K562 (cell line): Measurements from ENCODE around the gene UNC119B. TPM values are rescaled to one million over a fixed set of nuclear protein-coding genes. Genes with fewer than 3 reads are reported as not detected.

Experiments used
- BRD9 ChIP-seq: fragments of 450-650 bp; IDR thresholded peaks from 2 replicates; pipeline ENCODE4 v1.6.1; 2018; ENCODE audit warnings: low read depth; ENCODE audit not compliant: partially characterized antibody
- BRF1 ChIP-seq: IDR thresholded peaks from 3 replicates; pipeline ENCODE4 v1.6.1; 2011; ENCODE audit warnings: borderline replicate concordance, mild to moderate bottlenecking; ENCODE audit not compliant: insufficient read length; ENCODE audit errors: extremely low read depth
- DPF2 ChIP-seq: fragments of 450-650 bp; IDR thresholded peaks from 2 replicates; pipeline ENCODE4 v1.6.1; 2016
- GTF2A2 ChIP-seq: IDR thresholded peaks from 2 replicates; pipeline ENCODE4 v1.6.1; 2016; ENCODE audit warnings: mild to moderate bottlenecking, missing genetic modification characterization, missing compliant biosample characterization
- KAT7 ChIP-seq: sonication (generic); formaldehyde crosslinking; IDR thresholded peaks from 2 replicates; pipeline ENCODE4 v1.8.0; 2022; ENCODE audit warnings: missing genetic modification reagents, mild to moderate bottlenecking, borderline replicate concordance
- KDM1A ChIP-seq, 2 experiments: fragments of 450-650 bp; IDR thresholded peaks; 2 replicates each; pipeline ENCODE4 v1.6.1; 2016; ENCODE audit warnings: mild to moderate bottlenecking in 2 of 2
- MCM7 ChIP-seq, 2 experiments: fragments of 450-650 bp; IDR thresholded peaks; 2 replicates each; pipeline ENCODE4 v1.6.1; 2016 to 2018
- PRMT5 ChIP-seq: sonication (generic); formaldehyde crosslinking; IDR thresholded peaks from 2 replicates; pipeline ENCODE4 v1.5.0; 2020; ENCODE audit warnings: missing genetic modification reagents
- PTTG1 ChIP-seq: fragments of 450-650 bp; IDR thresholded peaks from 2 replicates; pipeline ENCODE4 v1.6.1; 2016; ENCODE audit warnings: low read depth, mild to moderate bottlenecking, missing genetic modification characterization, missing compliant biosample characterization
- TRIM24 ChIP-seq, 2 experiments: fragments of 450-650 bp; IDR thresholded peaks; 2 replicates each; pipeline ENCODE4 v1.6.1; 2016
- ZNF175 ChIP-seq: fragments of 200-800 bp; sonication (Bioruptor generic); IDR thresholded peaks from 2 replicates; pipeline ENCODE4 v1.6.1; 2016; ENCODE audit warnings: low read depth, mild to moderate bottlenecking, missing genetic modification characterization, missing compliant biosample characterization
- polyA plus RNA-seq, 8 experiments: library from polyadenylated mRNA; depleted of rRNA in 4 of 8; stranded (reverse) in 5 of 8; unstranded in 3 of 8; fragments of >200 nt; fragmentation: Nextera tagmentation in 2 of 8; fragmentation: Illumina TruSeq in 1 of 8; extraction: Ambion mirVana in 2 of 8; extraction: Trizol in 1 of 8; gene quantifications; 2 replicates each; pipeline versions ENCODE4 v1.2.1 to v1.2.3, GENCODE V29; 2011 to 2014; ENCODE audit warnings: inconsistent platforms in 1 of 8, missing spikeins in 1 of 8
- total RNA-seq, 7 experiments: library from RNA; depleted of rRNA in 6 of 7; stranded (reverse); fragments of >200 nt in 6 of 7; fragmentation: Illumina TruSeq in 2 of 7; extraction: Trizol in 2 of 7; gene quantifications; 2 replicates each; pipeline versions ENCODE4 v1.2.1 to v1.2.3, GENCODE V29; 2011 to 2021; ENCODE audit warnings: low replicate concordance in 1 of 7
- TF ChIP-seq, protein P1 (sequence below): fragments of 450-650 bp; IDR thresholded peaks from 2 replicates; pipeline ENCODE4 v1.6.1; 2016; ENCODE audit warnings: mild to moderate bottlenecking
- TF ChIP-seq, protein P2 (sequence below), 2 experiments: fragments of 450-650 bp; IDR thresholded peaks; 2 replicates each; pipeline ENCODE4 v1.6.1; 2018; ENCODE audit warnings: mild to moderate bottlenecking in 2 of 2, low read depth in 1 of 2; ENCODE audit not compliant: partially characterized antibody in 2 of 2
- TF ChIP-seq, protein P3 (sequence below): sonication (generic); formaldehyde crosslinking; IDR thresholded peaks from 2 replicates; pipeline ENCODE4 v1.8.0; 2022; ENCODE audit warnings: missing genetic modification reagents, mild to moderate bottlenecking, borderline replicate concordance
- TF ChIP-seq, protein P4 (sequence below), 2 experiments: IDR thresholded peaks; 2 replicates each; pipeline ENCODE4 v1.6.1; 2011; ENCODE audit warnings: borderline replicate concordance in 1 of 2, control low read depth in 1 of 2, low read depth in 1 of 2, low read length in 1 of 2, mild to moderate bottlenecking in 1 of 2, mixed read lengths in 1 of 2, moderate library complexity in 1 of 2; ENCODE audit not compliant: insufficient read depth in 1 of 2, insufficient read length in 1 of 2, poor library complexity in 1 of 2, severe bottlenecking in 1 of 2; ENCODE audit errors: extremely low read depth in 1 of 2

UNC119B gene
- total and polyA plus RNA-seq, 9 of the 15 experiments (the other 6 are each of a cell fraction or from before 2014, with no cell fraction given), result 4.0 to 34.5 (median 15.1) TPM

DNA sequence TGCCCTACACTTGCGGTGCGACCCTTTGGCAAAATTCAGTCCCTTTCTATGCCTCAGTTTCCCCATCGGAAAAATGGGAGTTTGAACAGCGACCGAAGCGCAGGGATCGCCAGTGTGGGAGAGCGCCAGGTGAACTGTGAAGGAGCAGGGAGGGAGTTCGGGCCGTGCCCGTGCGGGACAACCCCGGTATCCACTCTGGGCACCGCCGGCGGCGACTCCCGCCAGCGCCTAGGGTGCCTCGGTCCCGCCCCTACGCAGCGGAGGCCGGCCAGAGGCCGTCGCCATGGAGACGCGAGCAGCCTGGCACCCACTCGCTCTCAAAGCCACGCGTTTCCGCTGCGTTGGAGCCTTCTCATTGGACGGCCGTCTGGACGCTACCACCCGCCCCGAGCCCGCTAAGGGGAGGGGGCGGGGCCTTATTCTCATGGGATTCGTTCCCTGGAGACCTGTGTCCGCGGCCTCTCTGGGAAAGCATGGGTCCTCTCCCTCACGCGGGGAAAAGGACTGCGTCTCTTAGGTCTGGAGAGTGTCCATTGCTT is 24.0 kb upstream of the UNC119B start (continued):
- TF ChIP-seq KDM1A (IDR thresholded peaks at IDR 0.05) (peak in 1 of 2 experiments; percentile 14; a peak in 1 of 4 replicates), ZNF175 (CRISPR knock-in tag) (no peak), BRF1 (no peak), DPF2 (peak; percentile 53; the same call in 1 of the 2 replicates), TRIM24 (IDR thresholded peaks at IDR 0.05) (no peak), PTTG1 (no peak), GTF2A2 (tag) (no peak), BRD9 (peak; percentile 43), KAT7 (CRISPR knock-in tag) (peak; percentile 37; the same call in 1 of the 2 replicates), PRMT5 (CRISPR knock-in tag) (no peak), MCM7 (IDR thresholded peaks at IDR 0.05) (no peak)
- TF ChIP-seq, protein P1, sequence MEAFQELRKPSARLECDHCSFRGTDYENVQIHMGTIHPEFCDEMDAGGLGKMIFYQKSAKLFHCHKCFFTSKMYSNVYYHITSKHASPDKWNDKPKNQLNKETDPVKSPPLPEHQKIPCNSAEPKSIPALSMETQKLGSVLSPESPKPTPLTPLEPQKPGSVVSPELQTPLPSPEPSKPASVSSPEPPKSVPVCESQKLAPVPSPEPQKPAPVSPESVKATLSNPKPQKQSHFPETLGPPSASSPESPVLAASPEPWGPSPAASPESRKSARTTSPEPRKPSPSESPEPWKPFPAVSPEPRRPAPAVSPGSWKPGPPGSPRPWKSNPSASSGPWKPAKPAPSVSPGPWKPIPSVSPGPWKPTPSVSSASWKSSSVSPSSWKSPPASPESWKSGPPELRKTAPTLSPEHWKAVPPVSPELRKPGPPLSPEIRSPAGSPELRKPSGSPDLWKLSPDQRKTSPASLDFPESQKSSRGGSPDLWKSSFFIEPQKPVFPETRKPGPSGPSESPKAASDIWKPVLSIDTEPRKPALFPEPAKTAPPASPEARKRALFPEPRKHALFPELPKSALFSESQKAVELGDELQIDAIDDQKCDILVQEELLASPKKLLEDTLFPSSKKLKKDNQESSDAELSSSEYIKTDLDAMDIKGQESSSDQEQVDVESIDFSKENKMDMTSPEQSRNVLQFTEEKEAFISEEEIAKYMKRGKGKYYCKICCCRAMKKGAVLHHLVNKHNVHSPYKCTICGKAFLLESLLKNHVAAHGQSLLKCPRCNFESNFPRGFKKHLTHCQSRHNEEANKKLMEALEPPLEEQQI, result no peak
- TF ChIP-seq, protein P2, sequence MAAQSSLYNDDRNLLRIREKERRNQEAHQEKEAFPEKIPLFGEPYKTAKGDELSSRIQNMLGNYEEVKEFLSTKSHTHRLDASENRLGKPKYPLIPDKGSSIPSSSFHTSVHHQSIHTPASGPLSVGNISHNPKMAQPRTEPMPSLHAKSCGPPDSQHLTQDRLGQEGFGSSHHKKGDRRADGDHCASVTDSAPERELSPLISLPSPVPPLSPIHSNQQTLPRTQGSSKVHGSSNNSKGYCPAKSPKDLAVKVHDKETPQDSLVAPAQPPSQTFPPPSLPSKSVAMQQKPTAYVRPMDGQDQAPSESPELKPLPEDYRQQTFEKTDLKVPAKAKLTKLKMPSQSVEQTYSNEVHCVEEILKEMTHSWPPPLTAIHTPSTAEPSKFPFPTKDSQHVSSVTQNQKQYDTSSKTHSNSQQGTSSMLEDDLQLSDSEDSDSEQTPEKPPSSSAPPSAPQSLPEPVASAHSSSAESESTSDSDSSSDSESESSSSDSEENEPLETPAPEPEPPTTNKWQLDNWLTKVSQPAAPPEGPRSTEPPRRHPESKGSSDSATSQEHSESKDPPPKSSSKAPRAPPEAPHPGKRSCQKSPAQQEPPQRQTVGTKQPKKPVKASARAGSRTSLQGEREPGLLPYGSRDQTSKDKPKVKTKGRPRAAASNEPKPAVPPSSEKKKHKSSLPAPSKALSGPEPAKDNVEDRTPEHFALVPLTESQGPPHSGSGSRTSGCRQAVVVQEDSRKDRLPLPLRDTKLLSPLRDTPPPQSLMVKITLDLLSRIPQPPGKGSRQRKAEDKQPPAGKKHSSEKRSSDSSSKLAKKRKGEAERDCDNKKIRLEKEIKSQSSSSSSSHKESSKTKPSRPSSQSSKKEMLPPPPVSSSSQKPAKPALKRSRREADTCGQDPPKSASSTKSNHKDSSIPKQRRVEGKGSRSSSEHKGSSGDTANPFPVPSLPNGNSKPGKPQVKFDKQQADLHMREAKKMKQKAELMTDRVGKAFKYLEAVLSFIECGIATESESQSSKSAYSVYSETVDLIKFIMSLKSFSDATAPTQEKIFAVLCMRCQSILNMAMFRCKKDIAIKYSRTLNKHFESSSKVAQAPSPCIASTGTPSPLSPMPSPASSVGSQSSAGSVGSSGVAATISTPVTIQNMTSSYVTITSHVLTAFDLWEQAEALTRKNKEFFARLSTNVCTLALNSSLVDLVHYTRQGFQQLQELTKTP (IDR thresholded peaks at IDR 0.05; ENCODE audit: low read depth in 1 of 2, partially characterized antibody in 2 of 2), result no peak
- TF ChIP-seq, protein P3, sequence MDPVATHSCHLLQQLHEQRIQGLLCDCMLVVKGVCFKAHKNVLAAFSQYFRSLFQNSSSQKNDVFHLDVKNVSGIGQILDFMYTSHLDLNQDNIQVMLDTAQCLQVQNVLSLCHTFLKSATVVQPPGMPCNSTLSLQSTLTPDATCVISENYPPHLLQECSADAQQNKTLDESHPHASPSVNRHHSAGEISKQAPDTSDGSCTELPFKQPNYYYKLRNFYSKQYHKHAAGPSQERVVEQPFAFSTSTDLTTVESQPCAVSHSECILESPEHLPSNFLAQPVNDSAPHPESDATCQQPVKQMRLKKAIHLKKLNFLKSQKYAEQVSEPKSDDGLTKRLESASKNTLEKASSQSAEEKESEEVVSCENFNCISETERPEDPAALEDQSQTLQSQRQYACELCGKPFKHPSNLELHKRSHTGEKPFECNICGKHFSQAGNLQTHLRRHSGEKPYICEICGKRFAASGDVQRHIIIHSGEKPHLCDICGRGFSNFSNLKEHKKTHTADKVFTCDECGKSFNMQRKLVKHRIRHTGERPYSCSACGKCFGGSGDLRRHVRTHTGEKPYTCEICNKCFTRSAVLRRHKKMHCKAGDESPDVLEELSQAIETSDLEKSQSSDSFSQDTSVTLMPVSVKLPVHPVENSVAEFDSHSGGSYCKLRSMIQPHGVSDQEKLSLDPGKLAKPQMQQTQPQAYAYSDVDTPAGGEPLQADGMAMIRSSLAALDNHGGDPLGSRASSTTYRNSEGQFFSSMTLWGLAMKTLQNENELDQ (CRISPR knock-in tag), result no peak
- TF ChIP-seq, protein P4, sequence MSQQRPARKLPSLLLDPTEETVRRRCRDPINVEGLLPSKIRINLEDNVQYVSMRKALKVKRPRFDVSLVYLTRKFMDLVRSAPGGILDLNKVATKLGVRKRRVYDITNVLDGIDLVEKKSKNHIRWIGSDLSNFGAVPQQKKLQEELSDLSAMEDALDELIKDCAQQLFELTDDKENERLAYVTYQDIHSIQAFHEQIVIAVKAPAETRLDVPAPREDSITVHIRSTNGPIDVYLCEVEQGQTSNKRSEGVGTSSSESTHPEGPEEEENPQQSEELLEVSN (IDR thresholded peaks at IDR 0.05; ENCODE audit: borderline replicate concordance in 1 of 2, extremely low read depth in 1 of 2, insufficient read depth in 1 of 2, insufficient read length in 1 of 2, low read depth in 1 of 2, low read length in 1 of 2, poor library complexity in 1 of 2, severe bottlenecking in 1 of 2), result peak; percentile 57 to 65
